NB4 (cell line): ENCODE results near the gene TNPO2.

Experiments
- MYC ChIP-seq: IDR thresholded peaks from 2 replicates; pipeline ENCODE4 v1.6.1; 2011; ENCODE audit warnings: low read depth, low read length
- TF ChIP-seq, protein P1 (sequence below): IDR thresholded peaks from one replicate; pipeline ENCODE4 v1.5.1; 2012; ENCODE audit warnings: low read depth, low read length

DNA sequence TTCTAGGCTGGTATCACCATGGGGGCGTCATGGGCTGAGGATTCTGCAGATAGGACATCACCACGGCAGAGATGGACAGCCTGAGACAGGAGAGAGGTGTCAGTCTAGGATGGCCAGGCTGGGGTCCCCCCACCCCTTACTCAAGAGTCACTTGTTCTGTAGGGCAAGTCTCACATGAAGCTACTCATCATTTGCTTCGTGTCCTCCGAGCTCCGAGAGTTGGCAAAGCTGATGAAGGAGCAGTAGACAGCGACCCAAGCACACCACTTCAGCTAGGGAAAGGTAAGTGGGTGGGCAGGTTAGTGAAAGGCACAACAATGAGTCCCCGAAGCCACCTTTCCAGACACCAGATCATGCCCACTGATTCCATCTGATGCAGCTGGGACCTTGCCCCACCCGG is 55.4 kb downstream of the TNPO2 start:
- TF ChIP-seq, protein P1, sequence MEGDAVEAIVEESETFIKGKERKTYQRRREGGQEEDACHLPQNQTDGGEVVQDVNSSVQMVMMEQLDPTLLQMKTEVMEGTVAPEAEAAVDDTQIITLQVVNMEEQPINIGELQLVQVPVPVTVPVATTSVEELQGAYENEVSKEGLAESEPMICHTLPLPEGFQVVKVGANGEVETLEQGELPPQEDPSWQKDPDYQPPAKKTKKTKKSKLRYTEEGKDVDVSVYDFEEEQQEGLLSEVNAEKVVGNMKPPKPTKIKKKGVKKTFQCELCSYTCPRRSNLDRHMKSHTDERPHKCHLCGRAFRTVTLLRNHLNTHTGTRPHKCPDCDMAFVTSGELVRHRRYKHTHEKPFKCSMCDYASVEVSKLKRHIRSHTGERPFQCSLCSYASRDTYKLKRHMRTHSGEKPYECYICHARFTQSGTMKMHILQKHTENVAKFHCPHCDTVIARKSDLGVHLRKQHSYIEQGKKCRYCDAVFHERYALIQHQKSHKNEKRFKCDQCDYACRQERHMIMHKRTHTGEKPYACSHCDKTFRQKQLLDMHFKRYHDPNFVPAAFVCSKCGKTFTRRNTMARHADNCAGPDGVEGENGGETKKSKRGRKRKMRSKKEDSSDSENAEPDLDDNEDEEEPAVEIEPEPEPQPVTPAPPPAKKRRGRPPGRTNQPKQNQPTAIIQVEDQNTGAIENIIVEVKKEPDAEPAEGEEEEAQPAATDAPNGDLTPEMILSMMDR: no peak
- no peak for TF ChIP-seq MYC
